HepG2 (cell line): ENCODE data around the gene C1QTNF12. TPM values are rescaled to one million over a fixed set of nuclear protein-coding genes. Genes with fewer than 3 reads are reported as not detected.

ENCODE experiments used
- GABPB1 ChIP-seq: IDR thresholded peaks from 2 replicates; pipeline ENCODE4 v1.6.1; 2016; ENCODE audit warnings: mild to moderate bottlenecking, missing genetic modification reagents, moderate library complexity, missing compliant biosample characterization
- GLI4 ChIP-seq: sonication (generic); formaldehyde crosslinking; IDR thresholded peaks from 2 replicates; pipeline ENCODE4 v1.5.1; 2020; ENCODE audit warnings: missing genetic modification reagents, mild to moderate bottlenecking, moderate library complexity, borderline replicate concordance
- ISX ChIP-seq: sonication (generic); formaldehyde crosslinking; conservative IDR thresholded peaks from 2 replicates; pipeline ENCODE4 v1.5.0; 2020; ENCODE audit warnings: missing genetic modification reagents
- MATR3 ChIP-seq: sonication (generic); formaldehyde crosslinking; IDR thresholded peaks from 2 replicates; pipeline ENCODE4 v1.4.0; 2020; ENCODE audit warnings: missing genetic modification reagents
- PCBP2 ChIP-seq: fragments of 200-400 bp; formaldehyde crosslinking; optimal IDR thresholded peaks from 2 replicates; pipeline ENCODE3; 2018; ENCODE audit warnings: low read length, low read depth; ENCODE audit not compliant: poor library complexity, severe bottlenecking
- RBFOX2 ChIP-seq: fragments of 200-400 bp; formaldehyde crosslinking; IDR thresholded peaks from 2 replicates; pipeline ENCODE4 v1.6.1; 2017; ENCODE audit warnings: low read depth, mild to moderate bottlenecking, low read length
- ZNF713 ChIP-seq: sonication (generic); formaldehyde crosslinking; IDR thresholded peaks from 2 replicates; pipeline ENCODE4 v1.4.0; 2020; ENCODE audit warnings: mild to moderate bottlenecking, missing genetic modification reagents
- ZNF766 ChIP-seq: sonication (generic); formaldehyde crosslinking; IDR thresholded peaks from 2 replicates; pipeline ENCODE4 v1.5.0; 2020; ENCODE audit warnings: missing genetic modification reagents, borderline replicate concordance
- polyA plus RNA-seq, 8 experiments: library from polyadenylated mRNA; depleted of rRNA in 3 of 8; stranded (reverse) in 7 of 8; unstranded in 1 of 8; fragments of >200 nt; fragmentation: Illumina TruSeq in 4 of 8; extraction: Trizol in 4 of 8; gene quantifications; 2 replicates each; pipeline versions ENCODE4 v1.2.1 to v1.2.3, GENCODE V29; 2011 to 2016; ENCODE audit warnings: low read depth in 4 of 8, missing spikeins in 1 of 8, mixed read lengths in 1 of 8; ENCODE audit not compliant: insufficient read depth in 1 of 8
- total RNA-seq, 5 experiments: library from RNA; depleted of rRNA; stranded (reverse); fragments of >200 nt; fragmentation: Illumina TruSeq; extraction: Trizol; gene quantifications; 2 replicates each; pipeline ENCODE4 v1.2.3, GENCODE V29; 2016; ENCODE audit warnings: low read depth in 1 of 5
- TF ChIP-seq, protein P1 (sequence below): sonication (generic); formaldehyde crosslinking; IDR thresholded peaks from 2 replicates; pipeline ENCODE4 v1.4.0; 2020; ENCODE audit warnings: mild to moderate bottlenecking, missing genetic modification reagents
- TF ChIP-seq, protein P2 (sequence below), 2 experiments: sonication (generic) in 1 of 2; formaldehyde crosslinking in 1 of 2; IDR thresholded peaks; 2 replicates each; pipeline versions ENCODE4 v1.4.0 to v1.6.1; 2016 to 2020; ENCODE audit warnings: borderline replicate concordance in 1 of 2, low read depth in 1 of 2, mild to moderate bottlenecking in 1 of 2, missing genetic modification reagents in 1 of 2
- TF ChIP-seq, protein P3 (sequence below): sonication (generic); formaldehyde crosslinking; IDR thresholded peaks from 2 replicates; pipeline ENCODE4 v1.5.1; 2020; ENCODE audit warnings: missing genetic modification reagents, mild to moderate bottlenecking, borderline replicate concordance
- TF ChIP-seq, protein P4 (sequence below): sonication (generic); formaldehyde crosslinking; IDR thresholded peaks from 2 replicates; pipeline ENCODE4 v1.4.0; 2020; ENCODE audit warnings: mild to moderate bottlenecking, missing genetic modification reagents
- TF ChIP-seq, protein P5 (sequence below): sonication (generic); formaldehyde crosslinking; IDR thresholded peaks from 2 replicates; pipeline ENCODE4 v1.9.0; 2021; ENCODE audit warnings: missing genetic modification reagents, borderline replicate concordance
- TF ChIP-seq, protein P6 (sequence below): sonication (generic); formaldehyde crosslinking; conservative IDR thresholded peaks from 2 replicates; pipeline ENCODE4 v1.4.0; 2020; ENCODE audit warnings: missing genetic modification reagents

Gene C1QTNF12
- total and polyA plus RNA-seq, 2 of the 13 experiments (the other 11 are each of a cell fraction or from before 2014, with no cell fraction given): 0.18 to 0.64 TPM

DNA sequence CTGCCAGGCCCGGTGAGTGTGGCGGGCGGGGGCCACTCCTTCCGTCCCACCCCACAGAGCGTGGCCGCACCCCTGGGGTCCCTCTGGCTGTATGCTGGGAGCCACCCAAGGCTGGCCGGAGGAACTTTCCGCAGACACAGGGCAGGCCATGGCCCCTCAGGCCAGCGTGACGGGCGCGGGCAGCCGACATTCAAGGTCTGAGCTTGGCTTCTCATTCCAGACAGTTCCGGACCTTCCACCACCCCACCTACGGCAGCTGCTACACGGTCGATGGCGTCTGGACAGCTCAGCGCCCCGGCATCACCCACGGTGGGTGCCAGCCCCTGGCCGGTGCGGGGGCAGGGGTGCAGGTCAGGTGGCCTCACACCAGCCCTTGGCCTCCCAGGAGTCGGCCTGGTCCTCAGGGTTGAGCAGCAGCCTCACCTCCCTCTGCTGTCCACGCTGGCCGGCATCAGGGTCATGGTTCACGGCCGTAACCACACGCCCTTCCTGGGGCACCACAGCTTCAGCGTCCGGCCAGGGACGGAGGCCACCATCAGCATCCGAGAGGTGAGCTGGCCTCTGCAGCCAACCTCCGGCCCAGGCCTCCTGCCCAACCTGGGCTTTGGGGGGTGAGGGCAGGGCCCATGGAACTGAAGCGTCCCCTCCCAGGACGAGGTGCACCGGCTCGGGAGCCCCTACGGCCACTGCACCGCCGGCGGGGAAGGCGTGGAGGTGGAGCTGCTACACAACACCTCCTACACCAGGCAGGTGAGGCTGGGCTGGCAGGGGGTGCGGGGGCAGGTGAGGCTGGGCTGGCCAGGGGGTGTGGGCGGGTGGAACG lies 41.0 kb upstream of the C1QTNF12 start (continued):
- TF ChIP-seq ZNF713: no peak
- TF ChIP-seq, protein P1, sequence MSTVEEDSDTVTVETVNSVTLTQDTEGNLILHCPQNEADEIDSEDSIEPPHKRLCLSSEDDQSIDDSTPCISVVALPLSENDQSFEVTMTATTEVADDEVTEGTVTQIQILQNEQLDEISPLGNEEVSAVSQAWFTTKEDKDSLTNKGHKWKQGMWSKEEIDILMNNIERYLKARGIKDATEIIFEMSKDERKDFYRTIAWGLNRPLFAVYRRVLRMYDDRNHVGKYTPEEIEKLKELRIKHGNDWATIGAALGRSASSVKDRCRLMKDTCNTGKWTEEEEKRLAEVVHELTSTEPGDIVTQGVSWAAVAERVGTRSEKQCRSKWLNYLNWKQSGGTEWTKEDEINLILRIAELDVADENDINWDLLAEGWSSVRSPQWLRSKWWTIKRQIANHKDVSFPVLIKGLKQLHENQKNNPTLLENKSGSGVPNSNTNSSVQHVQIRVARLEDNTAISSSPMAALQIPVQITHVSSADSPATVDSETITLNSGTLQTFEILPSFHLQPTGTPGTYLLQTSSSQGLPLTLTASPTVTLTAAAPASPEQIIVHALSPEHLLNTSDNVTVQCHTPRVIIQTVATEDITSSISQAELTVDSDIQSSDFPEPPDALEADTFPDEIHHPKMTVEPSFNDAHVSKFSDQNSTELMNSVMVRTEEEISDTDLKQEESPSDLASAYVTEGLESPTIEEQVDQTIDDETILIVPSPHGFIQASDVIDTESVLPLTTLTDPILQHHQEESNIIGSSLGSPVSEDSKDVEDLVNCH (CRISPR knock-in tag): no peak
- TF ChIP-seq ISX (CRISPR knock-in tag): no peak
- TF ChIP-seq, protein P2, sequence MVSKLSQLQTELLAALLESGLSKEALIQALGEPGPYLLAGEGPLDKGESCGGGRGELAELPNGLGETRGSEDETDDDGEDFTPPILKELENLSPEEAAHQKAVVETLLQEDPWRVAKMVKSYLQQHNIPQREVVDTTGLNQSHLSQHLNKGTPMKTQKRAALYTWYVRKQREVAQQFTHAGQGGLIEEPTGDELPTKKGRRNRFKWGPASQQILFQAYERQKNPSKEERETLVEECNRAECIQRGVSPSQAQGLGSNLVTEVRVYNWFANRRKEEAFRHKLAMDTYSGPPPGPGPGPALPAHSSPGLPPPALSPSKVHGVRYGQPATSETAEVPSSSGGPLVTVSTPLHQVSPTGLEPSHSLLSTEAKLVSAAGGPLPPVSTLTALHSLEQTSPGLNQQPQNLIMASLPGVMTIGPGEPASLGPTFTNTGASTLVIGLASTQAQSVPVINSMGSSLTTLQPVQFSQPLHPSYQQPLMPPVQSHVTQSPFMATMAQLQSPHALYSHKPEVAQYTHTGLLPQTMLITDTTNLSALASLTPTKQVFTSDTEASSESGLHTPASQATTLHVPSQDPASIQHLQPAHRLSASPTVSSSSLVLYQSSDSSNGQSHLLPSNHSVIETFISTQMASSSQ (IDR thresholded peaks at IDR 0.05; ENCODE audit: low read depth): no peak
- TF ChIP-seq, protein P2 (CRISPR knock-in tag; IDR thresholded peaks at IDR 0.05; ENCODE audit: borderline replicate concordance): 0 out of 2 replicates have a peak, but pooled peaks have one; percentile 52
- TF ChIP-seq, protein P3, sequence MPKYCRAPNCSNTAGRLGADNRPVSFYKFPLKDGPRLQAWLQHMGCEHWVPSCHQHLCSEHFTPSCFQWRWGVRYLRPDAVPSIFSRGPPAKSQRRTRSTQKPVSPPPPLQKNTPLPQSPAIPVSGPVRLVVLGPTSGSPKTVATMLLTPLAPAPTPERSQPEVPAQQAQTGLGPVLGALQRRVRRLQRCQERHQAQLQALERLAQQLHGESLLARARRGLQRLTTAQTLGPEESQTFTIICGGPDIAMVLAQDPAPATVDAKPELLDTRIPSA: no peak
- peak; percentile 73 for TF ChIP-seq GABPB1 (CRISPR knock-in tag)
- TF ChIP-seq, protein P4, sequence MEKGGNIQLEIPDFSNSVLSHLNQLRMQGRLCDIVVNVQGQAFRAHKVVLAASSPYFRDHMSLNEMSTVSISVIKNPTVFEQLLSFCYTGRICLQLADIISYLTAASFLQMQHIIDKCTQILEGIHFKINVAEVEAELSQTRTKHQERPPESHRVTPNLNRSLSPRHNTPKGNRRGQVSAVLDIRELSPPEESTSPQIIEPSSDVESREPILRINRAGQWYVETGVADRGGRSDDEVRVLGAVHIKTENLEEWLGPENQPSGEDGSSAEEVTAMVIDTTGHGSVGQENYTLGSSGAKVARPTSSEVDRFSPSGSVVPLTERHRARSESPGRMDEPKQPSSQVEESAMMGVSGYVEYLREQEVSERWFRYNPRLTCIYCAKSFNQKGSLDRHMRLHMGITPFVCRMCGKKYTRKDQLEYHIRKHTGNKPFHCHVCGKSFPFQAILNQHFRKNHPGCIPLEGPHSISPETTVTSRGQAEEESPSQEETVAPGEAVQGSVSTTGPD (CRISPR knock-in tag): no peak
- TF ChIP-seq MATR3 (CRISPR knock-in tag): no peak
- no peak for TF ChIP-seq ZNF766 (CRISPR knock-in tag)
- no peak for TF ChIP-seq PCBP2
- TF ChIP-seq, protein P5, sequence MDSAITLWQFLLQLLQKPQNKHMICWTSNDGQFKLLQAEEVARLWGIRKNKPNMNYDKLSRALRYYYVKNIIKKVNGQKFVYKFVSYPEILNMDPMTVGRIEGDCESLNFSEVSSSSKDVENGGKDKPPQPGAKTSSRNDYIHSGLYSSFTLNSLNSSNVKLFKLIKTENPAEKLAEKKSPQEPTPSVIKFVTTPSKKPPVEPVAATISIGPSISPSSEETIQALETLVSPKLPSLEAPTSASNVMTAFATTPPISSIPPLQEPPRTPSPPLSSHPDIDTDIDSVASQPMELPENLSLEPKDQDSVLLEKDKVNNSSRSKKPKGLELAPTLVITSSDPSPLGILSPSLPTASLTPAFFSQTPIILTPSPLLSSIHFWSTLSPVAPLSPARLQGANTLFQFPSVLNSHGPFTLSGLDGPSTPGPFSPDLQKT (CRISPR knock-in tag): no peak
- no peak for TF ChIP-seq RBFOX2
- TF ChIP-seq, protein P6, sequence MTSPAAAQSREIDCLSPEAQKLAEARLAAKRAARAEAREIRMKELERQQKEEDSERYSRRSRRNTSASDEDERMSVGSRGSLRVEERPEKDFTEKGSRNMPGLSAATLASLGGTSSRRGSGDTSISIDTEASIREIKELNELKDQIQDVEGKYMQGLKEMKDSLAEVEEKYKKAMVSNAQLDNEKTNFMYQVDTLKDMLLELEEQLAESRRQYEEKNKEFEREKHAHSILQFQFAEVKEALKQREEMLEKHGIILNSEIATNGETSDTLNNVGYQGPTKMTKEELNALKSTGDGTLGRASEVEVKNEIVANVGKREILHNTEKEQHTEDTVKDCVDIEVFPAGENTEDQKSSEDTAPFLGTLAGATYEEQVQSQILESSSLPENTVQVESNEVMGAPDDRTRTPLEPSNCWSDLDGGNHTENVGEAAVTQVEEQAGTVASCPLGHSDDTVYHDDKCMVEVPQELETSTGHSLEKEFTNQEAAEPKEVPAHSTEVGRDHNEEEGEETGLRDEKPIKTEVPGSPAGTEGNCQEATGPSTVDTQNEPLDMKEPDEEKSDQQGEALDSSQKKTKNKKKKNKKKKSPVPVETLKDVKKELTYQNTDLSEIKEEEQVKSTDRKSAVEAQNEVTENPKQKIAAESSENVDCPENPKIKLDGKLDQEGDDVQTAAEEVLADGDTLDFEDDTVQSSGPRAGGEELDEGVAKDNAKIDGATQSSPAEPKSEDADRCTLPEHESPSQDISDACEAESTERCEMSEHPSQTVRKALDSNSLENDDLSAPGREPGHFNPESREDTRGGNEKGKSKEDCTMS (CRISPR knock-in tag): no peak
- TF ChIP-seq GLI4: no peak
